ENCODE results near the gene KRTAP19-6.

DNA sequence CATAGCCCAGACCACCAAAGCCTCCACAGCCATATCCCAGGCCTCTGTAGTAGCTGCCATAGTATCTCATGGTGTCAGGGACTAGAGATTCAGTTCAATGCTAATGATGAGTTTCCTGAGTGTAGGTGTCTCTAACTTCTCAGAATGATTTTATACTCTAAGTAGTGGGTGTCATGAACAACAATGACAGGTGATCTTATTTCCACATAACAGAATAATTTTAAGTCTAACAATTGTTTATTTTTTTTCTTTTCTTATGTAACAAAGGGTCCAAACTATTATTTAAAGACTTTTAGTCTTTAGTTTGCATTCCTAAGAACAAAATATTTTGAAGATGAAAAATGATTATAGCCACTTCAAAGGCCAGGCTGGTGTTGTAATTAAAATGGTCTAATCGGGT is at the start of gene KRTAP19-6:
- TF ChIP-seq, protein P1, sequence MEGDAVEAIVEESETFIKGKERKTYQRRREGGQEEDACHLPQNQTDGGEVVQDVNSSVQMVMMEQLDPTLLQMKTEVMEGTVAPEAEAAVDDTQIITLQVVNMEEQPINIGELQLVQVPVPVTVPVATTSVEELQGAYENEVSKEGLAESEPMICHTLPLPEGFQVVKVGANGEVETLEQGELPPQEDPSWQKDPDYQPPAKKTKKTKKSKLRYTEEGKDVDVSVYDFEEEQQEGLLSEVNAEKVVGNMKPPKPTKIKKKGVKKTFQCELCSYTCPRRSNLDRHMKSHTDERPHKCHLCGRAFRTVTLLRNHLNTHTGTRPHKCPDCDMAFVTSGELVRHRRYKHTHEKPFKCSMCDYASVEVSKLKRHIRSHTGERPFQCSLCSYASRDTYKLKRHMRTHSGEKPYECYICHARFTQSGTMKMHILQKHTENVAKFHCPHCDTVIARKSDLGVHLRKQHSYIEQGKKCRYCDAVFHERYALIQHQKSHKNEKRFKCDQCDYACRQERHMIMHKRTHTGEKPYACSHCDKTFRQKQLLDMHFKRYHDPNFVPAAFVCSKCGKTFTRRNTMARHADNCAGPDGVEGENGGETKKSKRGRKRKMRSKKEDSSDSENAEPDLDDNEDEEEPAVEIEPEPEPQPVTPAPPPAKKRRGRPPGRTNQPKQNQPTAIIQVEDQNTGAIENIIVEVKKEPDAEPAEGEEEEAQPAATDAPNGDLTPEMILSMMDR (IDR thresholded peaks at IDR 0.05; ENCODE audit: low read depth, low read length, missing input control), result no peak
- TF ChIP-seq EGR1 (IDR thresholded peaks at IDR 0.05; ENCODE audit: low read depth in 2 of 2) (no peak), YY1 (IDR thresholded peaks at IDR 0.05) (no peak), GABPA (IDR thresholded peaks at IDR 0.05 in 1 of 2, conservative IDR thresholded peaks at IDR 0.05 in 1 of 2) (no peak)
- TF ChIP-seq, protein P2, sequence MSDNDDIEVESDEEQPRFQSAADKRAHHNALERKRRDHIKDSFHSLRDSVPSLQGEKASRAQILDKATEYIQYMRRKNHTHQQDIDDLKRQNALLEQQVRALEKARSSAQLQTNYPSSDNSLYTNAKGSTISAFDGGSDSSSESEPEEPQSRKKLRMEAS (IDR thresholded peaks at IDR 0.05), result no peak
- TF ChIP-seq, protein P3, sequence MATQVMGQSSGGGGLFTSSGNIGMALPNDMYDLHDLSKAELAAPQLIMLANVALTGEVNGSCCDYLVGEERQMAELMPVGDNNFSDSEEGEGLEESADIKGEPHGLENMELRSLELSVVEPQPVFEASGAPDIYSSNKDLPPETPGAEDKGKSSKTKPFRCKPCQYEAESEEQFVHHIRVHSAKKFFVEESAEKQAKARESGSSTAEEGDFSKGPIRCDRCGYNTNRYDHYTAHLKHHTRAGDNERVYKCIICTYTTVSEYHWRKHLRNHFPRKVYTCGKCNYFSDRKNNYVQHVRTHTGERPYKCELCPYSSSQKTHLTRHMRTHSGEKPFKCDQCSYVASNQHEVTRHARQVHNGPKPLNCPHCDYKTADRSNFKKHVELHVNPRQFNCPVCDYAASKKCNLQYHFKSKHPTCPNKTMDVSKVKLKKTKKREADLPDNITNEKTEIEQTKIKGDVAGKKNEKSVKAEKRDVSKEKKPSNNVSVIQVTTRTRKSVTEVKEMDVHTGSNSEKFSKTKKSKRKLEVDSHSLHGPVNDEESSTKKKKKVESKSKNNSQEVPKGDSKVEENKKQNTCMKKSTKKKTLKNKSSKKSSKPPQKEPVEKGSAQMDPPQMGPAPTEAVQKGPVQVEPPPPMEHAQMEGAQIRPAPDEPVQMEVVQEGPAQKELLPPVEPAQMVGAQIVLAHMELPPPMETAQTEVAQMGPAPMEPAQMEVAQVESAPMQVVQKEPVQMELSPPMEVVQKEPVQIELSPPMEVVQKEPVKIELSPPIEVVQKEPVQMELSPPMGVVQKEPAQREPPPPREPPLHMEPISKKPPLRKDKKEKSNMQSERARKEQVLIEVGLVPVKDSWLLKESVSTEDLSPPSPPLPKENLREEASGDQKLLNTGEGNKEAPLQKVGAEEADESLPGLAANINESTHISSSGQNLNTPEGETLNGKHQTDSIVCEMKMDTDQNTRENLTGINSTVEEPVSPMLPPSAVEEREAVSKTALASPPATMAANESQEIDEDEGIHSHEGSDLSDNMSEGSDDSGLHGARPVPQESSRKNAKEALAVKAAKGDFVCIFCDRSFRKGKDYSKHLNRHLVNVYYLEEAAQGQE (IDR thresholded peaks at IDR 0.05), result no peak
